Kidney tubule cell (primary cell): Measurements from ENCODE around the gene ERICH2.
A peak's percentile ranks its signal among the peaks of the same experiment; 100 is the strongest.
"Not testable (repeated sequence)": the region's sequence is repeated elsewhere in the genome, so short reads cannot be mapped to it uniquely, and the experiment has no call there.

Experiments
- DNase-seq: peaks from one replicate; pipeline ENCODE4 v3.0.0-alpha.2; 2018; ENCODE audit warnings: low spot score

The ERICH2 gene, protein sequence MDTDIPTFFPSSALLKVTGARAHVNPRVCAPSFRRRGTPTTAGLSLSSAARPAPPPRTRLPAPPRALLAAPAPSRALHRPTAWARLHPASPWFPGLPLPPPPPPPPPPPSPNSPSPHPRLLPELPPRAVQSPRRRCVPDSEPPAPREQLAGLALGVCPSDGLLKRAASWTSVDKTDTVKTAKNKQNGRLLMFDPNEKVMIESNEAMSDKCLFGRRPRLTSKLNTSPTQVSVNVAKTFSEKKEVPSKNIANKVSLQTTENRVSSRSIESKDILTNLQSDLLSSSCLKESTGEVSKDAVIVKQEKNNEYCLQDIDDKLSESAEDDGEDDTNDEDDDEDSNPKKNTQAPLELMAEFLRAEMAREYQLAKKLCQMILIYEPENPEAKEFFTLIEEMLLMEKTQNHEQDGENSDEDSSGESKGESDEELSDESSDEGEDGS

DNA sequence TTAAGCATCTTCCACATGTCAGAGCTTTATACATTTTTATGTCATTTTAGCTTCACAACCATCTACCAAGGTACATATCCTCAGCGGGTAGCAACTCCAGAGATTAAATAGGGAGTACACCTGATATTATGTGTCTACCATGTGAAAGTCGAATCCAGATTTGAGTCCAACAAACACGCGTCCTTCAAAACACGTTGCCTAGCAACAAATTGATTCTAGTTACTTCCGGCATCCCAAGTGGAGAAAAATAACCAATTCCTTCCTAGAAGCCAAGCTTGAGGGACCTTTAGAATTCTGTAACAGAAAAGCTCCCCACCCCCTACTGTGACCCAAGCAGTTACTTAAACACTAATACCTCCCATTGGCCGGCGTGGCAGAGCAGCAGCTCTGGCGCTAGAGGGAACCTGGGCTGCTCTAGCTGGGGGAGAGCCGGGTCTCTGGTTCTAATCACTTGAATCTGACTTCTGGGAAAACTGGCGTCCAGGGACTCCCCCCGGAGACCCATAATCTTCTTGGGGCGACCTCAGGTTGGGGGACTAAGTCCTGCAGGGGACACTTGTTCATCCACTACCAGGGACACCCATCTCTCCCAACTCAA is at the start of gene ERICH2:
Gene ERICH2 (plus strand): TSS at position 371 of the 598 bp plus-strand sequence. CDS start 304 bp downstream, outside the sequence.
- DNase-seq = peak; percentile 78

DNA sequence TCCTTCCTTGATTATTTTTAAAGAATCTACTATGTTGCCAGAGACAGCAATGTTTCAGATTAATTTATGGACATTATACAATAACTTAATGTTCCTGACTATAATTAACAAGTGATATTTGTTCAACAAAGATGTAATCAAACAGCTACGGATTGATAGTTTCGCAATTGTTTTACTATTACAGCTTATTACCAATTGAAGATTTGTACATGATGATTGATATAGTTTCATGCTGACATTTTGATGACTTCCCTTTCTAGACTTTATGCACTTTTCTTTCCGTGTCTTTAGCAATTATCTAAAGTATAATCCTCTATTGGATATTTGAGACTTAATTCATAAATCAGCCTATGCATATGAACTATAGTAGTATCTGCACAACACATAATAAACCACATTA is 48.5 kb upstream of the ERICH2 start:
- no peak for DNase-seq

DNA sequence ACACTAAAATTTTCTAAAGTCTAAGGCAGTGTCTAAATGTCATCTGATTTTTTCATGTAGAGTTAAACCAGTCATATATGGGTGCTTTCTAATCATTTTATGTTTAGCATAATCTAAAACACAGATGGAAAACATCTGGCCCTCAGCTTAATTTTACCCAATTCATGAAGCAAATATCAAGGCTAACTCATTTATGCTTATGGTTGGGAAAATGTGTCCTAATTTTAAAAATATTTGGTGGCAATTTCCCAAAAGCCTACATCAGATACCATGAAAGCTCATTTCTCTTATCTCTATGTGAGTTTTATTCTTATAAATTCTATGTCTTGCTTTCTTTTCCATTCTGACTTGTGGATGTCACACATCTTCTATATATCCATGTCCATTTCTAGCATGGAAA is 47.9 kb upstream of the ERICH2 start:
- no peak for DNase-seq

DNA sequence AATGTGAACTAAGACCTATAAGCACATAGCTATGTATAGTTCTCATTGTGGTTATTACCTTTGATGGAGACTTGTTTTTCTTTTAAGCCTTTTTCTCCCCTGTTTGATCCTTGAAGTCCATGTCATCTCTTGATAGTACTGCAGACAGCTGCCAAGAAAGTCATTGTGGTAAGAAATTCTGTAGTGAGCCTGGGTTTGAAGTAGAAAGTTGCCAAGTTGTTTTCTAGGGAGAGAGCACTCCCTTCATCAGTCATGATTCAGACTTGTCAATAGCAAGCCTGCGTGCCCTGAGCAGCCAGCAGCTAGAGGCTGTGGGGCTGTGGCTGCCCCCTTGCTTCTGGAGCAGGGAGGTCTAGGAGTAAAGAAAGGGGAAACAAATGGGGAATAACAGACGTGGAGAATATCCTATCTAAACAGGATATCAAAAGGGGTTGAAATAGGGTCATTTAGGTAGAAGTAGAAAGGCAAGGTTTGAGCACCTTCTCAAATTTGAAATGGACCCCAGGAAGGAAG is 46.7 kb upstream of the ERICH2 start:
- no peak for DNase-seq

DNA sequence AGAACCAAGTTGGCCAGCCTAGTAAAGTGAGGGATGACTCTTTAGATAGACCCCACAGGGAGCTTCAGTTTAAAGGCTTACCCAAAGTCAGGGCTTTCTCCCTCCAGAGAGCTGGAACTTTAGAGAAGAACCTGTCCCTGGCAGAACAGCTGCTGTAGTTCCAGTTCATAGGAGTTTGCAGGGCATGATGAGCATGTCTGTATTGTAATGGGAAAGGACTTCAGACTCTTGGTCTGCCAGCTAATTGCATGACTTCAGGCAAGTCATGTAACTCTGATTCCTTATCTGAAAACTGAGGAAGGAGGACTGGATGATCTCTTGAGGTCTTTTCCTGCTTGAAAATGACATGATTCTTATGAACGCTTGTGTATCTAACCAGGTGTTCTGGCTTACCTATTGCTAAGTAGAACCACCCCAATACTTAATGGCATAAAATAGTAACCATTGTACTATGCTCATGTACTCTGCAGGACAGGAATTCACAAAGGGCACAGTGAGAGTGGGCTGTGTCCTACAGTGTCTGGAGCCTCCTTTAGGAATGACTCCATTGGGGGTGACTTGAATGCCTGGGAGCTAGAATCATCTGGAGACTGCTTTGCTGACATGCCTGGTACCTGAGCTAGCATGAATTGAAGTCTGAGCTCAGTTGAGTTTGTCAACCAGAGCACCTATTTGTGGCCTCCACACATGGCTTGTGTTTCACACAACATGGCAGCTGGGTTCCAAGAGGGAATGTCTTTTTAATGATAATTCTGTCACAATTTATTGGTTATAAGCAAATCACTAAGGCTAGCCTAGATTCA is 36.2 kb upstream of the ERICH2 start:
- DNase-seq = peak; percentile 47

DNA sequence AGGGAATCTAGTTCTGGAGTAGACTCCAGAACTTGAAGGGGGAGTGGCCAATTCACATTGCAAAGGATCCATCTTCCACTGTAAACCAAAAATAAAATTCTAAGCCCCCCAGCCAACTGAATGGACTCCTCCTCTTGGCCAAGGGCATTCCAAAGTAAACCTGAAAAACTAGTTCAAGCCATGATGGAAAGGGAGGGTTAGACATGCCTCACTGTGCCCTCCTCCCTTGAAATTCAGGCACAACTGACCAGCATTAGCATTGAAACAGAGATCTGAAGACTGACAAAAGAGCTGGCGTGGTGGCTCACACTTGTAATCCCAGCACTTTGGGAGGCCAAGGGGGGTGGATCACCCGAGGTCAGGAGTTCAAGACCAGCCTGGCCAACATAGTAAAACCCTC is 35.6 kb upstream of the ERICH2 start:
- DNase-seq = not testable (repeated sequence)

DNA sequence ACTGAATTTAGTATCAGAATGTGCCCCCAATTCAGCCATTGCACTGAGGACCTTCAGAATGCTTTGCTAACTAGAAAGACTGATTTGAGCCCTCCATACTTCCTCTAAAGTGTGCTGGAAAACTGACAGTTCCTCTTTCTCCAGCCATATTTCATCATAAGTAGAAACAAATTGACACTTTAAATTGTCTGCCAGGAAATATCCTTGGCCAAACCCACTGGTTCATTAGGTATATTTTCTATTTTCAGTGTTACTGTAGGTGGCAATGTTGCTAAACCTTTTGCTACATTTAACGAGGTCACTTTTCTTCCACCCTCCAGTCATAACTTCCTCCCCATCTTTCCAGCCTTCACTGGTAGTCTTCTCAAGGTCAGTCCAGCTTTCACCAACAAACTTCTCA is 33.5 kb upstream of the ERICH2 start:
- DNase-seq = no peak

DNA sequence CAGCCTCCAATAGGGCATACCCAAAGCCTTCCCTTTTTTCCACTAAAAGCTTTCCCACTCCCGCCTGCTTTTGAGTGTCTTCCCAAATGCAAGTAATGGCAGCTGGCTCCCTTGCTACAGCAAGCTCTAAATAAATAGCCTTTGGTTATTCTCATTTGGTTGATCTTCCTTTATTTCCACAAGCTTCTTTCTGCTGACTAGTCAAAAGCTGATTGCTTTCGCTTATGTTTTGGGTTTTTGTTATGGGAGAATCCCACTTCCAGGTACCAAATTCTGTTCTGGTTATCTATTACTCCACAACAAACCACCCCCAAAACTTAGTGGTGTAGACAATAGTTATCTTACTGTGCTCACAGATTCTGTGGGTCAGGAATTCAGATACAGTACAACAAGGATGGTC is 32.8 kb upstream of the ERICH2 start:
- no peak for DNase-seq

DNA sequence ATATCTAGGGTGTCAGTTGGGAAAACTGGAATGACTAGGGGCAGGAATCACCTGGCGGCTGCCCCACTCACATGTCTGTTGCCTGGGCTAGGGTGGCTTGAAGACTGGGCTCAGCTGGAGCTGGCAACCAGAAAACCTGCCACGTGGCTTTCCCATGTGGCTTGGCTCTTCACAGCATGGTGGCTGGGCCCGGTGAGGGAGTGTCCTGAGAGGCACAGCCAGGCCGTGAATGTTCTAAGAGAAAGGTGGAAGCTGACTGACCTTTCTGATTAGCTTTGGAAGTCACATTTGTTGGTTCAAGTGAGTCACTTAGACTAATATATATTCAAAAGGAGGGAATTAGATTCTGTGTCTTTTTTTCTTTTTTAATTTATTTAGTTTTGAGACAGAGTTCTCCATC is 32.4 kb upstream of the ERICH2 start:
- peak; percentile 28 for DNase-seq

DNA sequence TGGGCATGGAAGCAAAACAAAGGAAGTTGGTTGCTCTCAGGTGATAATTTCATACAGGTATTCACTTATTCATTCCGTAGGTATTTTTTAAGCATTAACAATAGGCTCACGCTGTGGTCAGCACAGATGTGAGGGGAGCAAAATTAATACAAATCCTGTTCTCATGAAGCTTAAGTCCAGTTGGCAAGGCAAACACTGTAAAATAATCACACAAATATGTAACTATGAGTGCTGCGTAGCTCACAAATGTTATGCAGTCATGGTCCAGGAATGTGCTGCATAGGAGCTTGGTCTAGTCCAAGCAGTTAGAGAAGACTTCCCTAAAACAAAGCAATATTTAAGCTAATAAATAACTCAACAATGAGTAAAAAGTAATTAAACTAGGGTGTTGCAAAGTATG is 31.1 kb upstream of the ERICH2 start:
- peak; percentile 100 for DNase-seq

DNA sequence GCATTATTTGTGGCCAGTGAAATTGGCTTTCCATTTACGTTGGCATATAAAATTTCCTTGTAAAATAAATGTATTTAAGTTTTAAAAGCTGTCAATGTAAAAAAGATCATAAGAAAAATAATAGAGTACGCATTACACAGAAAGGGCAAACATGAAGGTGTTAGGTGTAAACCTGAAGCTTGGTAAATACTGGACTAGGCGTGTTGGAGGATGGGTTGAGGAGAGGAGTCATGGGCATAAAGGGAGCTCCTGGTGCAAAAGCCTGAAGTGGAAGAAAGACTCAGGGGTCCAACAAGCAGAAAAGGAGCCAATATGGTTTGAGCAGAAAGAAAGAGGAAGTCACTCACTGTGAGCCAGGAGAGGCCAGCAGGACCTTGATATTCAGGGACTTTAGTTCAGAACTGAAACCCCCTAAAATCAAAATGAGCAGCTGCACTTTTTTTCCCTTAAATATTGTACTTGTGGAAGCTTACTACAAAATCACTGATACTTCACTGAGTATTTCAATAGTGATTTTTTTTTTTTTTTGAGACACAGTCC is 30.6 kb upstream of the ERICH2 start:
- DNase-seq = no peak

DNA sequence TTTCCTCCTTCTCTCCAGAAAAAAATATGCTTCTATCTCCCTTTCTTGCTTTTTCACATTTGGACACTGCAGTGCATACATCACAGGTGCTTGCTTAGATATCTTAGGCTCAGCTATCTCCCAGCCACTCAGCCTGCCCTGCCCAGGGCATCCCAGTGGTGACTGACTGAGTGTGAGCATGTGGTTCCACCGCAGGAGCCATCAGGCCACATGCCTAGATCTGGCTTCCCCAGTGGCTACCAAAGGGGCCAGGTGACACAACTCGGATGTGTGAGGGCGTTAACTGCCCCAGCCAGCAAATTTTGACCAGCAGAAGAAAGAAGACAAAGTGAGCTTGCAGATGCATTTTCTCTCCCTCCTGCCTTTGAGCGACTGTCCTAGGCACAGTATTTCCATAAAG is 29.5 kb upstream of the ERICH2 start:
- no peak for DNase-seq

DNA sequence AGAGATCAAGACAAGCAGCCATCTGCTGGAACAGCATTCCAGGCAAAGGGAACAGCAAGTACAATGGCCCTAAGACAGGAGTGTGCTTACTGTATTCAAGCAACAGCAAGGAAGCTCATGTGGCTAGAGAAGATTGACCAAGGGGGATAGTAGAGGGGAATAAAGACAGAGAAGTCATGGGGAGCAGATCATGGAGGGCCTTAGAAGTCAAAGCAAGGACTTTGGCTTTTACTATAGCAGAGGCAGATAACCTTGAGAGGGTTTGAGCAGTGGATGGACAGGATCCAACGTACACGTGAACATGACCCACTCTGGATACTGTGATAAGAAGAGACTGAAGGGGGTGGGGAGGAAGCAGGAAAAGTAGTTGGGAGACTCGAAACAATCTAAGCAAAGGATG is 28.2 kb upstream of the ERICH2 start:
- DNase-seq = no peak

DNA sequence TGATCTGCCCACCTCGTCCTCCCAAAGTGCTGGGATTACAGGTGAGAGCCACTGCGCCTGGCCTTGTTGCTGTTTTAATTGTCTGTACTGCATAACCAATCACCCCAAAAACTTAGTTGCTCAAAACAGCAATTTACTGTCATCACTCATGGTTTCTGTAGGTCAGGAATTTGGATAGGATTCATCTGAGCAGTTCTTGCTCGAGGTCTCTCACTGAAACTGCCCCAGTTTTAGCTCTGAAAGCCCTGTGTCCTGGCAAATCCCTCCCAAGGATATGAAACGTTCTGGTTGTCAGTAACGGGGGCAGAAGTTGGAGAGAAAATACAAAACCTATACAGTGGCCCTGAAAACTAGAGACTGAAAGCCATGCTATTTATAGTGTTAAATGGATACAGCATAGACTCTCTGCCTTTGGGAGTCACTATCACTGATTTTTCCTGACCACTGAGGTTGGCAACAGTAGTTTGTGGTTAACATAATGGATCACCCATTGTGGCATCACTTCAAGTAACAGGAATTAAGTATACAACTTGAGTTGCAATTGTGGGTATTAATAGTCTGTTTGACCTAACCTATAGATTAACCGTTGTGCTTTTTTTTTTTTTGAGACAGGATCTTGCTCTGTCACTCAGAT is 27.2 kb upstream of the ERICH2 start:
- peak; percentile 68 for DNase-seq

DNA sequence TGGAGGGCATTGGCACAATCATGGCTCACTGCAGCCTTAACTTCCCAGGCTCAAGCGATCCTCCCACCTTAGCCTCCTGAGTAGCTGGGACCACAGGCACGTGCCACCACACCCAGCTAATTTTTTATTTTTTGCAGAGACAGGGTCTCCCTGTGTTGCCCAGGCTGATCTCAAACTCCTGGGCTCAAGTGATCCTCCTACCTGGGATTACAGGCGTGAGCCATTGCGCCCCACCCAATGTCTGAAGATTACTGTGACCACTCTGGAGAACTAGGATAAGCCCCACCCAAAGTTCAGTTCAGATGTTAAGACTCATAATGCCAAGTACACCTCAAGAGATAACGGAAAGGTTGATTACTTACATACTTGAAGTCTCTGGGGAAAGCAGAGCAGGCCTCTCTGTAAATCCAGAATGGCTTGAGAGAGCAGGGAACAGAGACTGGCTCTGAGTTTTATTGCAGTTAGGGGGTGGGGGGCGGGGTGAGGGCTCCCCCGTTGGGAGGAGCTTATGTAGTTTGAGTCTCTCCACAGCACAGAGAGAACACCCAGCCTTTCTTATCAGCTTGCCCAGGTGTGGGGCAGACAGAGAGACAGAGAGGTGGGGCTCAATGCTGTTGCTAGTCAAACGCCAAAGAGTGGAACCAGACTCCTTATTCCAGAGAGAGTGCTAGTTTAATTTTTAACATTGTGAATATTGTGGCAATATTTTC is 26.5 kb upstream of the ERICH2 start:
- no peak for DNase-seq

DNA sequence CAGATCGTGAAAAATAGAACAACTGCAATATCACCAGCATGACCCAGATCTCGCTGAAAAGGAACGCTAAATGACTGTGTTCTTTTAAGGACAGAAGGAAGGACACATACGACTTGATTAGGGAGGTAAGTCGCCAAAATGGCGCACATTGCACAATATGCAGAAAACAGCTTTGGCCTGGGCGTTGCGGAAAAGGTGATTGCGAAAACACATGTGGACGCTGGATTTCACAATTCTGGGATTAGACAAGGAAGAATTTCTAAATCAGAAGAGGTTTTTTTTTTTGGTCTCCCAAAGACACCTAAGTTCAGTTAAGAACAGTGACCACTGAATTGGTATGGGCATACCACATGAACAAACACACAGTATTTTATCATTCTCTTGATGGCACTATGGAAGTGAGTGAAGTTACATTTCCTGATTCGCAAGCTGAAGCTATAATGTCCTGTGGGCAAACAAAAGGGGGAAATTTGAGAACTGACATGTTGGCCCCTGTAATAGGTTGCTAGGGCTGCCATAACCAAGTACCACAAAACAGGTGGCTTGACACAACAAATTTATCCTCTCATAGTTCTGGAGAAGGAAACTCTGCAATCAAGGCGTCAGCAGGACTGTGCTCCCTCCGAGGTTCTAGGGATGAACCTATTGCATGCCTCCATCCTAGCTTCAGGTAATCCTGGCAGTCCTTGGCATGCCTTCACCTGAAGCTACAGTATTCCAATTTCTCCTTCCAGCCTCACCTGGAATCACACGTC is 25.8 kb upstream of the ERICH2 start:
- DNase-seq = no peak

DNA sequence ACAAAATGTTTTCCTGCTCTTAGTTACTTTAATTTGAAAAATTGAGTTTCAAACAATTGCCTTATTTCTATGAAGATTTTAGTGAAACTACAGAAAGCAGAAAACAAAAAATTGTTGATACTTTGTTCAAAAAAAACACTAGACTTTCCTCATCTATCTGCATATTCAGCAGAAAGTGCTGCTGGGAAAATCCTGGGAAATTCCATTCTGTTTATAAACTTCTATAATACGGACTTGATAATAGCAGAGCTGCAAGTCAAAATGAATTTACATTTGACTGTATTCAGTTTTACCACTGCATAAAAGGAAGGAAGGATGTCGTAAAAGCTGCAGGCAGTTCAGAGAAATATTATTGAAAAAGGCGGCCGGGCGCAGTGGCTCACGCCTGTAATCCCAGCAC is 24.9 kb upstream of the ERICH2 start:
- no peak for DNase-seq

DNA sequence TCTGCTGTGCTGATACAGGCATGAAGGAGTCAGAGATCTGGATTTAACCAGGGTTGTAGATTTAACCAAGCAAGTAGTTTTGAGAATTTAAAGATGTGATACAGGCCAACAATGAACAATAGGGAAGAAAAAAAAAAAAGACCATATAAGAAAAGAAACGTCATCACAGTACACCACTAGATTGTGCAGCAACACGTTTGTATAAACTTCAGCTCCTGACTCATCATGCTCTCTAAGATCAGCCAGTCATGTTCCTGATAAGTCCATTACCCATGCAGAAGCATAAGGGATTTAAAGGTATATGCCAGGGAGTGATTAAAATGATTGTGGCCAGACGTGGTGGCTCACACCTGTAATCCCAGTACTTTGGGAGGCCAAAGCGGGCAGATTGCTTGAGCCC is 22.3 kb upstream of the ERICH2 start:
- DNase-seq = peak; percentile 29

DNA sequence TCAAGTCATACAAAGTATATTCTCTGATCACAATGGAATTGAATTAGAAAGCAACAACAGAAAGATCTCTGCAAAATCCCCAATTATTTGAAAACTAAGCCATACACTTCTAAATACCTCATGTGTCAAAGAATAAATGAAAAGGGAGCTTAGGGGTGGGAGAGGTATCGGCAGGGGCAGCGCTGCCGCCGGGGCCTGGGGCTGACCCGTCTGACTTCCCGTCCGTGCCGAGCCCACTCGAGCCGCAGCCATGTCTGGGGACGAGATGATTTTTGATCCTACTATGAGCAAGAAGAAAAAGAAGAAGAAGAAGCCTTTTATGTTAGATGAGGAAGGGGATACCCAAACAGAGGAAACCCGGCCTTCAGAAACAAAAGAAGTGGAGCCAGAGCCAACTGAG is 18.6 kb upstream of the ERICH2 start:
- not testable (repeated sequence) for DNase-seq

DNA sequence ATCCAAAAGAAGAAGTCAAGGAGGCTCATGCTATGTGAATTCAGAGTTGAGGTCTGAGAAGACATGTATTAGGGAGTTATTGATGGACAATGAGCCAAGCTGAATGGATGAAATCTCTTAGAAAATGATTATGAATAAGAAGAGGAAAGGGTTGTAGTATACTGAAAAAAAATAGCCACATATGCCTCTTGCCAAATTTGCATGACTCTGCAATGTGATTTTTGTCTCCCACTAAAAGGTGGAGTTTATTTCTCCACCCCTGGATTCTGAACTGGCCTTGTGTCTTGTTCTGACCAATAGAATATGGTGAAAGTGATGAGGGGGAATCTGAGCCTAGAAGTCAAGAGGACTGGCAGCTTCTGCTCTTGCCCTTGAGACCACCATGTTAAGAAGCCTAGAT is 8.6 kb upstream of the ERICH2 start:
- no peak for DNase-seq

DNA sequence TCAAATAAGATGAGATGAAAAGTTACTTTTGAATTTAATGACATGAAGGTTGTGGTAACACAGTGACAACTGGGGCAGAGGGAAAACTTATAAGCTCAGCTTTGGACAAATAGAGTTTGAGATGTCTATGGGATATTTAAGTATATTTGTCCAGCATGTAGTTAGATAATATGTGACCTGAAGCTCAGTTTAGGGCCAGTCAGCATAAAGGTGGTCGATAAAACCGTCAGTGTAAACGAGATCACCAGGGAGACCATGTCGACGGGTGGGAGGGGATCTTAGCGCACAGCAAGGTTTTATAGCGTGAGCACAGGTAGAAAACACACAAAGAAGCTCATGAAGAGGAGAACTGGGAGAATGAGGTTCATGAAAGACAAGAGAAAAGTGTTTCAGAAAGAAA is 7.4 kb upstream of the ERICH2 start:
- no peak for DNase-seq
